ENCODE data around the gene TCEANC2. TPM values are rescaled to one million over a fixed set of nuclear protein-coding genes. Genes with fewer than 3 reads are reported as not detected.

The TCEANC2 gene
- total and polyA plus RNA-seq, 4 experiments from 2014 or later: 3.5 to 13.1 (median 9.6) TPM

- Mint-ChIP-seq H3K36me3 (no peaks in the 10 kb centered on the region), H3K4me3 (no peak overlapping the region), H3K27me3 (no peaks in the 10 kb centered on the region), H3K9me3 (no peaks in the 10 kb centered on the region), H3K27ac (no peak overlapping the region), H3K4me1 (no peaks in the 10 kb centered on the region)
- POLR2A ChIA-PET (ENCODE audit: partially characterized antibody): no interaction called here
- Histone ChIP-seq H3K27me3 (ENCODE audit: insufficient read depth, low read length) (no peaks in the 10 kb centered on the region), H3K36me3 (ENCODE audit: insufficient read depth, low read length) (no peaks in the 10 kb centered on the region), H3K4me1 (ENCODE audit: insufficient read depth, low read length) (no peaks in the 10 kb centered on the region), H3K27ac (ENCODE audit: low read depth, low read length) (no peak overlapping the region), H3K4me3 (ENCODE audit: low read length in 2 of 2) (no peak overlapping the region), H3K9me3 (ENCODE audit: control insufficient read depth in 1 of 2, low read length in 2 of 2) (no peaks in the 10 kb centered on the region)
- CTCF ChIA-PET (ENCODE audit: partially characterized antibody): no interaction called here
- intact Hi-C loops (cut with micrococcal nuclease): no loop called here
- no peak for DNase-seq
These were observed 83.0 kb downstream of the TCEANC2 start for GRCh38 chr1:54136269-54136896.

GRCh38 chr1:54136963-54137533 is 83.6 kb downstream of the TCEANC2 start:
- Mint-ChIP-seq H3K4me1 (no peaks in the 10 kb centered on the region), H3K9me3 (no peaks in the 10 kb centered on the region), H3K36me3 (no peaks in the 10 kb centered on the region), H3K27ac (no peak overlapping the region), H3K27me3 (no peaks in the 10 kb centered on the region), H3K4me3 (no peak overlapping the region)
- Histone ChIP-seq H3K9me3 (ENCODE audit: control insufficient read depth in 1 of 2, low read length in 2 of 2) (no peaks in the 10 kb centered on the region), H3K4me1 (ENCODE audit: insufficient read depth, low read length) (no peaks in the 10 kb centered on the region), H3K27me3 (ENCODE audit: insufficient read depth, low read length) (no peaks in the 10 kb centered on the region), H3K27ac (ENCODE audit: low read depth, low read length) (no peak overlapping the region), H3K36me3 (ENCODE audit: insufficient read depth, low read length) (no peaks in the 10 kb centered on the region), H3K4me3 (ENCODE audit: low read length in 2 of 2) (no peak overlapping the region)
- DNase-seq: no peak
- CTCF ChIA-PET (ENCODE audit: partially characterized antibody): no interaction called here
- intact Hi-C loops (cut with micrococcal nuclease): no loop called here
- POLR2A ChIA-PET (ENCODE audit: partially characterized antibody): no interaction called here

- Mint-ChIP-seq H3K4me3 (no peak overlapping the region), H3K4me1 (no peaks in the 10 kb centered on the region), H3K27me3 (no peaks in the 10 kb centered on the region), H3K36me3 (no peaks in the 10 kb centered on the region), H3K27ac (no peak overlapping the region), H3K9me3 (no peaks in the 10 kb centered on the region)
- Histone ChIP-seq H3K27me3 (ENCODE audit: insufficient read depth, low read length) (no peaks in the 10 kb centered on the region), H3K9me3 (ENCODE audit: control insufficient read depth in 1 of 2, low read length in 2 of 2) (no peaks in the 10 kb centered on the region), H3K4me1 (ENCODE audit: insufficient read depth, low read length) (no peaks in the 10 kb centered on the region), H3K27ac (ENCODE audit: low read depth, low read length) (no peak overlapping the region), H3K4me3 (ENCODE audit: low read length in 2 of 2) (no peak overlapping the region), H3K36me3 (ENCODE audit: insufficient read depth, low read length) (no peaks in the 10 kb centered on the region)
- intact Hi-C loops (cut with micrococcal nuclease): no loop called here
- no peak for DNase-seq
- ChIA-PET CTCF (ENCODE audit: partially characterized antibody) (interaction anchor here (0.6 kb wide), 1 partner anchor 244 kb away, joined by 3 read pairs; no protein-coding TSS in a partner anchor), POLR2A (ENCODE audit: partially characterized antibody) (no interaction called here)
These were observed 84.2 kb downstream of the TCEANC2 start for GRCh38 chr1:54137534-54138061.

GRCh38 chr1:54138994-54139393 is 85.6 kb downstream of the TCEANC2 start:
- Mint-ChIP-seq H3K36me3 (no peaks in the 10 kb centered on the region), H3K4me1 (no peaks in the 10 kb centered on the region), H3K27me3 (no peaks in the 10 kb centered on the region), H3K27ac (no peak overlapping the region), H3K9me3 (no peaks in the 10 kb centered on the region), H3K4me3 (no peak overlapping the region)
- H3K4me3 ChIP-seq (ENCODE audit: low read length in 2 of 2): no peak overlapping the region
- ChIA-PET POLR2A (ENCODE audit: partially characterized antibody) (no interaction called here), CTCF (ENCODE audit: partially characterized antibody) (no interaction called here)
- H3K4me1 ChIP-seq (ENCODE audit: insufficient read depth, low read length): no peaks in the 10 kb centered on the region
- no peaks in the 10 kb centered on the region for H3K9me3 ChIP-seq (ENCODE audit: control insufficient read depth in 1 of 2, low read length in 2 of 2)
- no peaks in the 10 kb centered on the region for H3K27me3 ChIP-seq (ENCODE audit: insufficient read depth, low read length)
- intact Hi-C loops (cut with micrococcal nuclease): no loop called here
- H3K36me3 ChIP-seq (ENCODE audit: insufficient read depth, low read length): no peaks in the 10 kb centered on the region
- no peak for DNase-seq
- no peak overlapping the region for H3K27ac ChIP-seq (ENCODE audit: low read depth, low read length)

- ChIA-PET POLR2A (ENCODE audit: partially characterized antibody) (no interaction called here), CTCF (ENCODE audit: partially characterized antibody) (no interaction called here)
- intact Hi-C loops (cut with micrococcal nuclease): no loop called here
- Mint-ChIP-seq H3K27me3 (no peaks in the 10 kb centered on the region), H3K4me1 (no peaks in the 10 kb centered on the region), H3K27ac (no peak overlapping the region), H3K9me3 (no peaks in the 10 kb centered on the region), H3K4me3 (no peak overlapping the region), H3K36me3 (no peaks in the 10 kb centered on the region)
- no peaks in the 10 kb centered on the region for H3K36me3 ChIP-seq (ENCODE audit: insufficient read depth, low read length)
- DNase-seq: no peak
- no peaks in the 10 kb centered on the region for H3K27me3 ChIP-seq (ENCODE audit: insufficient read depth, low read length)
- H3K4me1 ChIP-seq (ENCODE audit: insufficient read depth, low read length): no peaks in the 10 kb centered on the region
- H3K4me3 ChIP-seq (ENCODE audit: low read length in 2 of 2): no peak overlapping the region
- H3K9me3 ChIP-seq (ENCODE audit: control insufficient read depth in 1 of 2, low read length in 2 of 2): no peaks in the 10 kb centered on the region
- H3K27ac ChIP-seq (ENCODE audit: low read depth, low read length): no peak overlapping the region
These were observed 86.3 kb downstream of the TCEANC2 start for GRCh38 chr1:54139711-54140110.

- no peaks in the 10 kb centered on the region for H3K9me3 Mint-ChIP-seq
- H3K4me3 Mint-ChIP-seq: no peak overlapping the region
- Histone ChIP-seq H3K27ac (ENCODE audit: low read depth, low read length) (no peak overlapping the region), H3K9me3 (ENCODE audit: control insufficient read depth in 1 of 2, low read length in 2 of 2) (no peaks in the 10 kb centered on the region), H3K4me3 (ENCODE audit: low read length in 2 of 2) (no peak overlapping the region), H3K4me1 (ENCODE audit: insufficient read depth, low read length) (no peaks in the 10 kb centered on the region), H3K36me3 (ENCODE audit: insufficient read depth, low read length) (no peaks in the 10 kb centered on the region), H3K27me3 (ENCODE audit: insufficient read depth, low read length) (no peaks in the 10 kb centered on the region)
- intact Hi-C loops (cut with micrococcal nuclease): no loop called here
- CTCF ChIA-PET (ENCODE audit: partially characterized antibody): no interaction called here
- H3K4me1 Mint-ChIP-seq: no peaks in the 10 kb centered on the region
- H3K27me3 Mint-ChIP-seq: no peaks in the 10 kb centered on the region
- no peak overlapping the region for H3K27ac Mint-ChIP-seq
- POLR2A ChIA-PET (ENCODE audit: partially characterized antibody): no interaction called here
- no peaks in the 10 kb centered on the region for H3K36me3 Mint-ChIP-seq
- no peak for DNase-seq
These were observed 88.9 kb downstream of the TCEANC2 start for GRCh38 chr1:54142146-54142900.

- Mint-ChIP-seq H3K27ac (no peak overlapping the region), H3K4me3 (no peak overlapping the region), H3K36me3 (no peaks in the 10 kb centered on the region), H3K4me1 (no peaks in the 10 kb centered on the region), H3K9me3 (no peaks in the 10 kb centered on the region), H3K27me3 (no peaks in the 10 kb centered on the region)
- H3K36me3 ChIP-seq (ENCODE audit: insufficient read depth, low read length): no peaks in the 10 kb centered on the region
- no peaks in the 10 kb centered on the region for H3K4me1 ChIP-seq (ENCODE audit: insufficient read depth, low read length)
- intact Hi-C loops (cut with micrococcal nuclease): no loop called here
- no peaks in the 10 kb centered on the region for H3K27me3 ChIP-seq (ENCODE audit: insufficient read depth, low read length)
- H3K27ac ChIP-seq (ENCODE audit: low read depth, low read length): no peak overlapping the region
- CTCF ChIA-PET (ENCODE audit: partially characterized antibody): no interaction called here
- H3K9me3 ChIP-seq (ENCODE audit: control insufficient read depth in 1 of 2, low read length in 2 of 2): no peaks in the 10 kb centered on the region
- no peak for DNase-seq
- POLR2A ChIA-PET (ENCODE audit: partially characterized antibody): no interaction called here
- no peak overlapping the region for H3K4me3 ChIP-seq (ENCODE audit: low read length in 2 of 2)
These were observed 91.0 kb downstream of the TCEANC2 start for GRCh38 chr1:54144366-54144765.
